SK-N-MC (cell line): ENCODE data around the gene GARIN6.

ENCODE experiments used
- EZH2 ChIP-seq: fragments of 200-600 bp; sonication (generic); IDR thresholded peaks from one replicate; pipeline ENCODE4 v1.6.1; 2017; ENCODE audit warnings: antibody characterized with exemption
- FOXP2 ChIP-seq: optimal IDR thresholded peaks from 2 replicates; pipeline ENCODE3; 2011; ENCODE audit warnings: mild to moderate bottlenecking, moderate library complexity; ENCODE audit not compliant: insufficient read depth; ENCODE audit errors: extremely low read length, control extremely low read depth
- POLR2AphosphoS5 ChIP-seq: IDR thresholded peaks from 2 replicates; pipeline ENCODE4 v1.6.1; 2012; ENCODE audit warnings: mild to moderate bottlenecking, low read depth, low read length, borderline replicate concordance

DNA sequence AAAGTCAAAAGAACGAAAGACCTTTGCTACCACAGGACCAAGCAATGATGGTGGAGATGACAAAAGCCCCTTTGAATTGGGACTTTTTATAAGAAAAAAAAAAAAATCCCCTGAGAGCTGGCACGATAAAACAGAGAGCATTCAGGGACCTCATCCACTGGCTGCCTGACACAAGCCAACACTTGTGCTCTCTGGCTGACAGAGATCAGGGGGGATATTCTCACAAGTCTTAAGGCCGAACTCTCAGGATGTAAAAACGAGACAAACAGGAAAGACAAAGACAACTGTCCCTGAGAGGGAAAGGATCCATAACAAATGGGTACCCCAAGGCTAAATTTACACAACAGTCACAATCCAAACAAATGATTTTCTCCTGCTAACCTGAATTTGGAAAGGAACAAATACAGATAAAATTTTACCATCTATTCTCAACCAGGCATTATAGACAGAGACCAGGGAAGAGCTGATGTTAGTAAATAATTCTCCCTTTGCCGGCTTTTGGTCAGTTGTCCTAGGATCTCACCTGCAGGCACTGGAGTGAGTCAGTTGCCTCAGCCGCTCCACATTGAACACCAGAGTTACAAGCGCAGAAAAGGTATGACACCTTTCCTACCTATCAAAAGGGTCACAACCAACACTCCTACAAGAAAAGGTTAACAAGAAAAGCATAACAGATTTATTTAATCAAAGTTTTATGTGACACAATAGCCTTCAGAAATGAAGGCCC is 37.9 kb upstream of the GARIN6 start:
- TF ChIP-seq POLR2AphosphoS5 (no peak), EZH2 (no peak), FOXP2 (no peak)
